HepG2 (cell line): ENCODE measurements around the gene RNASE13. TPM values are rescaled to one million over a fixed set of nuclear protein-coding genes. Genes with fewer than 3 reads are reported as not detected.
A peak's percentile ranks its signal among the peaks of the same experiment; 100 is the strongest.

Source experiments
- BRCA1 ChIP-seq: sonication (generic); formaldehyde crosslinking; IDR thresholded peaks from 2 replicates; pipeline ENCODE4 v1.4.0; 2020; ENCODE audit warnings: missing genetic modification reagents
- CREBL2 ChIP-seq: sonication (generic); formaldehyde crosslinking; IDR thresholded peaks from 2 replicates; pipeline ENCODE4 v1.8.1; 2023; ENCODE audit warnings: missing genetic modification reagents, mild to moderate bottlenecking, borderline replicate concordance
- ELF4 ChIP-seq: sonication (generic); formaldehyde crosslinking; IDR thresholded peaks from 2 replicates; pipeline ENCODE4 v1.5.0; 2020; ENCODE audit warnings: missing genetic modification reagents, mild to moderate bottlenecking, moderate library complexity, borderline replicate concordance
- HIC2 ChIP-seq: sonication (generic); formaldehyde crosslinking; IDR thresholded peaks from 2 replicates; pipeline ENCODE4 v1.9.0; 2022; ENCODE audit warnings: low read depth, missing genetic modification reagents
- IKZF5 ChIP-seq: IDR thresholded peaks from 2 replicates; pipeline ENCODE4 v1.6.1; 2018; ENCODE audit warnings: missing genetic modification reagents, mild to moderate bottlenecking, missing compliant biosample characterization
- KDM5A ChIP-seq: fragments of 200-600 bp; sonication (generic); IDR thresholded peaks from 2 replicates; pipeline ENCODE4 v1.7.0; 2018; ENCODE audit warnings: antibody characterized with exemption, mild to moderate bottlenecking, low read length, borderline replicate concordance
- KLF13 ChIP-seq: sonication (generic); formaldehyde crosslinking; IDR thresholded peaks from 2 replicates; pipeline ENCODE4 v1.4.0; 2020; ENCODE audit warnings: mild to moderate bottlenecking, missing genetic modification reagents
- MXI1 ChIP-seq: IDR thresholded peaks from 3 replicates; pipeline ENCODE4 v1.6.1; 2012; ENCODE audit warnings: low read depth, low read length, inconsistent platforms, borderline replicate concordance
- NCOR1 ChIP-seq: fragments of 200-600 bp; sonication (generic); IDR thresholded peaks from 2 replicates; pipeline ENCODE4 v1.7.0; 2017; ENCODE audit warnings: antibody characterized with exemption, low read length, borderline replicate concordance
- NKX3-1 ChIP-seq: sonication (generic); formaldehyde crosslinking; IDR thresholded peaks from 2 replicates; pipeline ENCODE4 v1.5.0; 2020; ENCODE audit warnings: missing genetic modification reagents
- PAF1 ChIP-seq: IDR thresholded peaks from 2 replicates; pipeline ENCODE4 v1.6.1; 2016; ENCODE audit warnings: missing genetic modification reagents, missing compliant biosample characterization
- RAD21 ChIP-seq: fragments of 450-650 bp; formaldehyde crosslinking; IDR thresholded peaks from 2 replicates; pipeline ENCODE4 v1.5.0; 2020; ENCODE audit warnings: mild to moderate bottlenecking
- RBM22 ChIP-seq: fragments of 200-400 bp; formaldehyde crosslinking; optimal IDR thresholded peaks from 2 replicates; pipeline ENCODE3; 2017; ENCODE audit warnings: mild to moderate bottlenecking, low read length, moderate library complexity
- RBM39 ChIP-seq: fragments of 200-400 bp; formaldehyde crosslinking; IDR thresholded peaks from one replicate; pipeline ENCODE4 v1.6.1; 2018; ENCODE audit warnings: antibody characterized with exemption, mild to moderate bottlenecking, low read depth, low read length; ENCODE audit not compliant: poor library complexity, severe bottlenecking
- SNAI1 ChIP-seq: sonication (generic); formaldehyde crosslinking; IDR thresholded peaks from 2 replicates; pipeline ENCODE4 v1.5.0; 2020; ENCODE audit warnings: mild to moderate bottlenecking, missing genetic modification reagents, borderline replicate concordance
- TRIM22 ChIP-seq: fragments of 450-650 bp; IDR thresholded peaks from 2 replicates; pipeline ENCODE4 v1.6.1; 2017
- YEATS4 ChIP-seq: sonication (generic); formaldehyde crosslinking; IDR thresholded peaks from 2 replicates; pipeline ENCODE4 v1.4.0; 2020; ENCODE audit warnings: missing genetic modification reagents, borderline replicate concordance
- ZBTB25 ChIP-seq: IDR thresholded peaks from 2 replicates; pipeline ENCODE4 v1.6.1; 2018; ENCODE audit warnings: missing genetic modification reagents
- ZBTB42 ChIP-seq: sonication (generic); formaldehyde crosslinking; IDR thresholded peaks from 2 replicates; pipeline ENCODE4 v1.5.0; 2020; ENCODE audit warnings: mild to moderate bottlenecking, missing genetic modification reagents
- ZNF10 ChIP-seq: sonication (generic); formaldehyde crosslinking; IDR thresholded peaks from 2 replicates; pipeline ENCODE4 v1.4.0; 2020; ENCODE audit warnings: mild to moderate bottlenecking, low read depth, missing genetic modification reagents, borderline replicate concordance
- ZNF263 ChIP-seq: sonication (generic); formaldehyde crosslinking; IDR thresholded peaks from 2 replicates; pipeline ENCODE4 v1.4.0; 2020; ENCODE audit warnings: missing genetic modification reagents
- ZNF292 ChIP-seq: sonication (generic); formaldehyde crosslinking; IDR thresholded peaks from 2 replicates; pipeline ENCODE4 v1.8.1; 2022; ENCODE audit warnings: mild to moderate bottlenecking, low read depth, missing genetic modification reagents, borderline replicate concordance
- ZNF432 ChIP-seq: sonication (generic); formaldehyde crosslinking; IDR thresholded peaks from 2 replicates; pipeline ENCODE4 v1.5.0; 2020; ENCODE audit warnings: missing genetic modification reagents, mild to moderate bottlenecking, borderline replicate concordance
- ZNF530 ChIP-seq: sonication (generic); formaldehyde crosslinking; IDR thresholded peaks from 2 replicates; pipeline ENCODE4 v1.5.0; 2020; ENCODE audit warnings: low read depth, mild to moderate bottlenecking, missing genetic modification reagents
- ZNF570 ChIP-seq: sonication (generic); formaldehyde crosslinking; IDR thresholded peaks from 2 replicates; pipeline ENCODE4 v1.4.0; 2020; ENCODE audit warnings: mild to moderate bottlenecking, missing genetic modification reagents, borderline replicate concordance
- ZNF839 ChIP-seq: sonication (generic); formaldehyde crosslinking; IDR thresholded peaks from 2 replicates; pipeline ENCODE4 v1.4.0; 2020; ENCODE audit warnings: missing genetic modification reagents, mild to moderate bottlenecking, borderline replicate concordance
- ZSCAN25 ChIP-seq: sonication (generic); formaldehyde crosslinking; IDR thresholded peaks from 2 replicates; pipeline ENCODE4 v1.8.0; 2022; ENCODE audit warnings: mild to moderate bottlenecking, missing genetic modification reagents
- polyA plus RNA-seq, 8 experiments: library from polyadenylated mRNA; depleted of rRNA in 3 of 8; stranded (reverse) in 7 of 8; unstranded in 1 of 8; fragments of >200 nt; fragmentation: Illumina TruSeq in 4 of 8; extraction: Trizol in 4 of 8; gene quantifications; 2 replicates each; pipeline versions ENCODE4 v1.2.1 to v1.2.3, GENCODE V29; 2011 to 2016; ENCODE audit warnings: low read depth in 4 of 8, missing spikeins in 1 of 8, mixed read lengths in 1 of 8; ENCODE audit not compliant: insufficient read depth in 1 of 8
- total RNA-seq, 5 experiments: library from RNA; depleted of rRNA; stranded (reverse); fragments of >200 nt; fragmentation: Illumina TruSeq; extraction: Trizol; gene quantifications; 2 replicates each; pipeline ENCODE4 v1.2.3, GENCODE V29; 2016; ENCODE audit warnings: low read depth in 1 of 5

Gene RNASE13
- total and polyA plus RNA-seq, 2 of the 13 experiments (the other 11 are each of a cell fraction or from before 2014, with no cell fraction given): 1.0 TPM; not detected in 1

- TF ChIP-seq TRIM22: no peak
- no peak for TF ChIP-seq SNAI1 (CRISPR knock-in tag)
- TF ChIP-seq ZNF570: no peak
- no peak for TF ChIP-seq ZSCAN25 (CRISPR knock-in tag)
- TF ChIP-seq RBM22: no peak
- TF ChIP-seq ZNF530: no peak
- peak; percentile 99 for TF ChIP-seq RAD21 (CRISPR knock-in tag)
- TF ChIP-seq ZNF263 (CRISPR knock-in tag): no peak
- TF ChIP-seq ELF4 (CRISPR knock-in tag): no peak
- TF ChIP-seq YEATS4 (CRISPR knock-in tag): no peak
- TF ChIP-seq ZNF10: no peak
- peak; percentile 77; the same call in 1 of the 2 replicates for TF ChIP-seq ZBTB25 (CRISPR knock-in tag)
- TF ChIP-seq KDM5A: no peak
- no peak for TF ChIP-seq NCOR1
- TF ChIP-seq HIC2: no peak
- TF ChIP-seq MXI1: no peak
- TF ChIP-seq PAF1 (CRISPR knock-in tag): no peak
- no peak for TF ChIP-seq RBM39
- TF ChIP-seq CREBL2: no peak
- no peak for TF ChIP-seq ZNF292
- no peak for TF ChIP-seq ZBTB42 (CRISPR knock-in tag)
- TF ChIP-seq ZNF839 (CRISPR knock-in tag): no peak
- no peak for TF ChIP-seq NKX3-1 (CRISPR knock-in tag)
- no peak for TF ChIP-seq BRCA1 (CRISPR knock-in tag)
- TF ChIP-seq ZNF432 (CRISPR knock-in tag): no peak
- TF ChIP-seq KLF13: no peak
- TF ChIP-seq IKZF5 (CRISPR knock-in tag): peak; percentile 76; the same call in 1 of the 2 replicates
Observed at GRCh38 chr14:21014761-21015190, 19.8 kb downstream of the RNASE13 start (continued).
